GM21423 (cell line): ENCODE results near the gene KBTBD2.
"Not testable (repeated sequence)": the region's sequence is repeated elsewhere in the genome, so short reads cannot be mapped to it uniquely, and the experiment has no call there.

Source experiments
- ATAC-seq: cut with Tn5 transposase; IDR thresholded peaks from one replicate; pipeline ENCODE4 v1.9.1; 2021; ENCODE audit warnings: mild to moderate bottlenecking, moderate library complexity; ENCODE audit not compliant: unreplicated experiment

Gene KBTBD2

GRCh38 chr7:32891043-32891799, at the start of gene KBTBD2:
Gene KBTBD2, minus strand, starts transcription at chr7:32891760. Its CDS starts 12,156 bp downstream, at chr7:32879604.
- ATAC-seq: peak; percentile 64

- no peak for ATAC-seq
These were observed 49.6 kb upstream of the KBTBD2 start for GRCh38 chr7:32941181-32941580.

GRCh38 chr7:32937344-32938174, 46.0 kb upstream of the KBTBD2 start:
- no peak for ATAC-seq

- ATAC-seq: no peak
These were observed 45.1 kb upstream of the KBTBD2 start for GRCh38 chr7:32936689-32937088.

GRCh38 chr7:32935558-32935957, 44.0 kb upstream of the KBTBD2 start:
- no peak for ATAC-seq

- ATAC-seq: no peak
These were observed 38.8 kb upstream of the KBTBD2 start for GRCh38 chr7:32930378-32930777.

- no peak for ATAC-seq
These were observed 38.0 kb upstream of the KBTBD2 start for GRCh38 chr7:32929430-32930143.

- no peak for ATAC-seq
These were observed 37.3 kb upstream of the KBTBD2 start for GRCh38 chr7:32928785-32929298.

- ATAC-seq: no peak
These were observed 30.3 kb upstream of the KBTBD2 start for GRCh38 chr7:32921896-32922295.

GRCh38 chr7:32916994-32917393, 25.4 kb upstream of the KBTBD2 start:
- ATAC-seq: not testable (repeated sequence)

- no peak for ATAC-seq
These were observed 24.4 kb upstream of the KBTBD2 start for GRCh38 chr7:32916006-32916405.

GRCh38 chr7:32915041-32915536, 23.5 kb upstream of the KBTBD2 start:
- ATAC-seq: no peak

- no peak for ATAC-seq
These were observed 22.6 kb upstream of the KBTBD2 start for GRCh38 chr7:32914184-32914583.

- no peak for ATAC-seq
These were observed 18.6 kb upstream of the KBTBD2 start for GRCh38 chr7:32910195-32910594.

GRCh38 chr7:32905175-32905662, 13.7 kb upstream of the KBTBD2 start:
- ATAC-seq: peak; percentile 60

GRCh38 chr7:32901629-32902028, 10.1 kb upstream of the KBTBD2 start:
- ATAC-seq: no peak

GRCh38 chr7:32900433-32900995, 9.0 kb upstream of the KBTBD2 start:
- ATAC-seq: no peak

- ATAC-seq: not testable (repeated sequence)
These were observed 5.8 kb upstream of the KBTBD2 start for GRCh38 chr7:32897376-32897775.

GRCh38 chr7:32896564-32897347, 5.2 kb upstream of the KBTBD2 start:
- ATAC-seq: no peak

GRCh38 chr7:32894171-32894570, 2.6 kb upstream of the KBTBD2 start:
- no peak for ATAC-seq
